Stomach (tissue), 4 donors: ENCODE data around the gene GUCD1.

Experiments
- POLR2A ChIP-seq, 4 donors: fragments of 450-650 bp; IDR thresholded peaks; one replicate each; pipeline ENCODE4 v1.6.1; 2016; ENCODE audit warnings: antibody characterized with exemption in 4 of 4, control low read depth in 2 of 4, mild to moderate bottlenecking in 1 of 4, moderate library complexity in 1 of 4
- POLR2AphosphoS5 ChIP-seq, 3 donors: sonication (generic); formaldehyde crosslinking; IDR thresholded peaks; one replicate each; pipeline ENCODE4 v1.6.1; 2016; ENCODE audit warnings: antibody characterized with exemption in 3 of 3
- TF ChIP-seq, protein P1 (sequence below), 7 experiments: fragments of 450-650 bp in 4 of 7; fragments of 200-600 bp in 3 of 7; sonication (generic) in 3 of 7; IDR thresholded peaks; one replicate each; pipeline ENCODE4 v1.5.1; 2016 to 2019; ENCODE audit warnings: antibody characterized with exemption in 7 of 7, control low read depth in 2 of 7, mild to moderate bottlenecking in 1 of 7

DNA sequence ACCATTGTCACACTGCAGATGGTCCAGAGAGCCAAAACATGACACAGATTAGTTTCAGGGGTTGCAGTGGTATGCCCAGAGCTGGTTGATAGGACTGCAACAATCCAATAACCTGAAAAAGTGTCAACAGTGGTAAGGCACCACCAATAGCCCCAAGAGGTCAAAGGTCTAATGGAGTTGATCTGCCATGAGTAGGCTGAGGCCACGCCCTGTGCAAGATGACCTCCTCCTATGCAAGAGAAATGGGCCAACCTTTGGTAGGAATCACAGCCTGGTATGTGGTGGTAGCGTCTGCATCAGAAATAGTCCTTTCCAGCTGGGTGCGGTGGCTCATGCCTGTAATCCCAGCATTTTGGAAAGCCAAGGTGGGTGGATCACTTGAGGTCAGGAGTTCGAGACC lies 19.6 kb downstream of the GUCD1 start:
- TF ChIP-seq POLR2A (IDR thresholded peaks at IDR 0.05) (no peak), POLR2AphosphoS5 (IDR thresholded peaks at IDR 0.05) (no peak)
- TF ChIP-seq, protein P1, sequence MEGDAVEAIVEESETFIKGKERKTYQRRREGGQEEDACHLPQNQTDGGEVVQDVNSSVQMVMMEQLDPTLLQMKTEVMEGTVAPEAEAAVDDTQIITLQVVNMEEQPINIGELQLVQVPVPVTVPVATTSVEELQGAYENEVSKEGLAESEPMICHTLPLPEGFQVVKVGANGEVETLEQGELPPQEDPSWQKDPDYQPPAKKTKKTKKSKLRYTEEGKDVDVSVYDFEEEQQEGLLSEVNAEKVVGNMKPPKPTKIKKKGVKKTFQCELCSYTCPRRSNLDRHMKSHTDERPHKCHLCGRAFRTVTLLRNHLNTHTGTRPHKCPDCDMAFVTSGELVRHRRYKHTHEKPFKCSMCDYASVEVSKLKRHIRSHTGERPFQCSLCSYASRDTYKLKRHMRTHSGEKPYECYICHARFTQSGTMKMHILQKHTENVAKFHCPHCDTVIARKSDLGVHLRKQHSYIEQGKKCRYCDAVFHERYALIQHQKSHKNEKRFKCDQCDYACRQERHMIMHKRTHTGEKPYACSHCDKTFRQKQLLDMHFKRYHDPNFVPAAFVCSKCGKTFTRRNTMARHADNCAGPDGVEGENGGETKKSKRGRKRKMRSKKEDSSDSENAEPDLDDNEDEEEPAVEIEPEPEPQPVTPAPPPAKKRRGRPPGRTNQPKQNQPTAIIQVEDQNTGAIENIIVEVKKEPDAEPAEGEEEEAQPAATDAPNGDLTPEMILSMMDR (IDR thresholded peaks at IDR 0.05): no peak
